ENCODE data around the gene HECW1.
A peak's percentile ranks its signal among the peaks of the same experiment; 100 is the strongest.
"Not testable (repeated sequence)": the region's sequence is repeated elsewhere in the genome, so short reads cannot be mapped to it uniquely, and the experiment has no call there.

Gene HECW1

DNA sequence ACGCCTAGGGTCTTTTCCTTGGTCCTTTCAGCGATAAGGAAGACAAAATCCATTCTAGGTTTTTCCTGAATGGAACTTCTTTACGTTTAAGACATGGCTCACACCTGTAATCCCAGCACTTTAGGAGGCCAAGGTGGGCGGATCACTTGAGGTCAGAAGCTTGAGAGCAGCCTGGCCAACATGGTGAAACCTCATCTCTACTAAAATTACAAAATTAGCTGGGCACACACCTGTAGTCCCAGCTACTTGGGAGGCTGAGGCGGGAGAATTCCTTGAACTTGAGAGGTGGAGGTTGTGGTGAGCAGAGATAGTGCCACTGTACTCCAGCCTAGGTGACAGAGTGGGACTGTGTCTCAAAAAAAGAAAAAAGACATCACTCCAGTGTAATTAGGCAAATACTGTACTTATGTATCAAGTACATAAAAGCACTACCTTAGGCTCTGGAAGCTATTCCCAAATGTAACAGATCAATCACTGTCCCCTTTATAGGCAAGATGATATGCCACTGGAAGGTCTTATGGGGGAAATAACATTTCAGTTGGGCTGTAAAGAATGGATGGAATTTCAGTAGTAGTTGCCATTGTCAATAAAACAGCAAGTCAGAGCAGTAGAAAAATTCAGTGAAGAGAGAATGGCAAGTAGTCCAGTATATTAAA lies 476.2 kb downstream of the HECW1 start:
- DNase-seq = peak in 2 of 3 experiments; percentile 16 to 72

DNA sequence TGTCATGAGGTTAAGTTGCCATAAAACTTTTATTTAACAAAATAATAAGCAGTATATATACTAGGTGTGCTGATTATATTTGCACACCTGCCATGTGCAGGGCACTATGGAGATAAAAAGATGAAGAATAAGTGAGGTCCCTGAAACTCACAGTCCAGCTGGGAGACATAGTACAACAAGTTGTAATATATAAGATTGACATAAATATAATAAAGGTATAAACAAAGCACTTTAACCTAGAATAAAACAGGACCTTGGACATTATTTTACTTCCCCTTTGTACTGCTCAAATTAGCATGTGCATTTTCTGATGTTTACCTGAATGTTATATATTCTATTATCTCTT lies 476.7 kb downstream of the HECW1 start:
- DNase-seq = peak in 1 of 3 experiments; percentile 72

GRCh38 chr7:43589728-43590127 lies 477.3 kb downstream of the HECW1 start:
- peak in 1 of 3 experiments; percentile 64 for DNase-seq

DNA sequence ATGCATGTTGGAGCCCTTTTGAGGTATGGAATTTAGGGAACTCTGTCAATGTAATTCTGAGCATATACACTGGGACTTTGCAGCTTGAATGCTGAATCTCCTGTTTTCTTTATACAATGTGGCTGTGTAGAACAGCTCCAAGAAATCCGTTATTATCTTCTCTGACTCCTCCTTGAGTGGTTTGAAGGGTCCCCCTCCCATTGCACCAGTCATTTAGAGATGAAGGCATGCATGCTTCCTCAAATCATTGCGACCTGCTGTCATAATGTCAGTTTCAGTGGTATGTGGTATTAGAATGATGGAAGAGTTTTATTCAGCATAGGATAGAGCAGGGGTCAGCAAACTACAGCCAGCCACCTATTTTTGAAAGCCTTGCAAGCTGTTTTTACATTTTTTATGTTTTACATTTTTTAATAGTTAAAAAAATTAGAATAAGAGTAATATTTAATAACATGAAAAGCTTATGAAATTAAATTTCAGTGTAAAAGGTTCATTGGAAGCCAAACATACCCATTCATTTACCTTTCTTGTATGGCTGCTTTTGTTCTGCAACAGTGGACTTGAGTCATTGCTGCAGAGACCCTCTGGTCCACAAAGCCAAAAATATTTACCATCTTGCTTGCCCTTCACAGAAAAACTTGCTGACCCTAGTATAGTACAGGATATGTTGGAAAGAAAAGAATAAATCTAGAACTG lies 478.6 kb downstream of the HECW1 start:
- no peak for DNase-seq

DNA sequence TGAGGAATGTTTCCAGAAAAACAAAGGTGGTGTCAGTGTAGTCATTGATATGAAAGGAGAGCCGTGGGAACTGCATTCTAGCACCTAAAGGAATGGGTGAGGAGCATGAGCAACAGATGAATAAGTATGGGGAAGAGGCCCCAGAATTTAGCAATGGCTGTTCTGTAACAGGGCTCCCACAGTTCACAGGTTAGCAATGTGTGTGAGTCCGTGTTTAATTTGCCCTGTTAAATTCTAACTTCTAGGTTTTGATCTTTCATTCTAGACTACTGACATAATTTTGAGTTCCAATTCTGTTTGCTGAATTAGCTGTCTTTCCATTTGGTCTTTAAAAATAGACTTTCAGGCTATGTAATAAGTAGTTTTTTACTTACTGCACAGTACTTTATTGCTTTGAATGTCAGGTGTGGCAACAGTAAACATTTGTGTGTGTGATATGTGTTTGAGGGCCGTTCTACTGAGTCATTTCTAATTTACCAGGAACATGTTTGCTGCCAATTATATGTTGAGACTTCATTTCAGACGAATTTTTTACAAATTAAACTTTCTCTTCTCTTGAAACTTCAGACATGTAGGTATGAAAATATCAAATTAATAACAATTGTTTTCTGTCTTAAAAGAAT lies 479.2 kb downstream of the HECW1 start:
- DNase-seq = no peak

DNA sequence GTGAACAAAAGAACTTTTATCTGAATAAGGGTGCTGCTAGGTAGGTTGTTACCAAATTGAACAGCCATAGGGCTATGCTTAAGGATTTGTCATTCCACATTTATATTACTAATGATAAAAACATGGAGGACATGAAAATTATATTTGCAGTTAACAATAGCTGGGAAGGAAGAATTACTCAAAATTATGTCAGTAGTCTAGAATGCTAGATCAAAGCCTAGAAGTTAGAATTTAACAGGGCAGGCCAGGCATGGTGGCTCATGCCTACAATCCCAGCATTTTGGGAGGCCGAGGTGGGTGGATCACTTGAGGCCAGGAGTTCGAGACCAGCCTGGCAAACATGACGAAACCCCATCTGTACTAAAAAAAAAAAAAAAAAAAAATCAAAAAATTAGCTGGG lies 479.9 kb downstream of the HECW1 start:
- no peak for DNase-seq

- no peak for DNase-seq
Observed at GRCh38 chr7:43593010-43593409, 480.6 kb downstream of the HECW1 start.

- DNase-seq = no peak
Observed at GRCh38 chr7:43594020-43594419, 481.6 kb downstream of the HECW1 start.

DNA sequence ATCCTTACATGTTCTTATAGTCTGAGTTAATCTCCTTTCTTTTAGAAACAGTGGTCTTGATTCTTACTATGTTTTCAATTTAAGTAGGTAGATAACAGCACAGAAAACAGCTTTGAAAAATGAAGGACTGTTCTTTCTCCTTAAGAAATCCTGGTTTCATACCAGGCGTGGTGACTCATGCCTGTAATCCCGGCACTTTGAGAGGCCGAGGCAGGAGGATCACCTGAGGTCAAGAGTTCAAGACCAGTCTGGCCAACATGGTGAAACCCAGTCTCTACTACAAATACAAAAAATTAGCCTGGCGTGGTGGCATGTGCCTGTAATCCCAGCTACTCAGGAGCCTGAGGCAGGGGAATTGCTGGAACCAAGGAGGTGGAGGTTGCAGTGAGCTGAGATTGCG lies 484.0 kb downstream of the HECW1 start:
- not testable (repeated sequence) for DNase-seq

DNA sequence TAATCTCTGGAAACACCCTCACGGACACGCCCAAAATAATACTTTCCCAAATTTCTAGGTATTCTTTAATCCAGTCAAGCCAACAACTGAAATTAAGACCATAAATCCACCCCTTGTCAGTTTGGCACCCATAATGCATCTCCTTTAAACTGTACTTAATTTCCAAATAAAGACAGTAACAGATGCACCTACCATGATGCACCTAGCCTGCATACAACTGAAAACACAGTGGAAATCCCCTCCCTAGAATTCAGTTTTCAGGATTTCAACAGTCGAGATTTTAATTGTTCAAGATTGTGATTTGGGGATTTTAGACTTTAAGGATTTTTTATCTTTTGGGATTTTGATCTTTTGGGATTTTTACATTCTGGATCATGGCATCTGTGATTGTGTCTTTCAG lies 487.6 kb downstream of the HECW1 start:
- DNase-seq = no peak

GRCh38 chr7:43602256-43602655 lies 489.8 kb downstream of the HECW1 start:
- DNase-seq = no peak

- no peak for DNase-seq
Observed at GRCh38 chr7:43604251-43604650, 491.8 kb downstream of the HECW1 start.

DNA sequence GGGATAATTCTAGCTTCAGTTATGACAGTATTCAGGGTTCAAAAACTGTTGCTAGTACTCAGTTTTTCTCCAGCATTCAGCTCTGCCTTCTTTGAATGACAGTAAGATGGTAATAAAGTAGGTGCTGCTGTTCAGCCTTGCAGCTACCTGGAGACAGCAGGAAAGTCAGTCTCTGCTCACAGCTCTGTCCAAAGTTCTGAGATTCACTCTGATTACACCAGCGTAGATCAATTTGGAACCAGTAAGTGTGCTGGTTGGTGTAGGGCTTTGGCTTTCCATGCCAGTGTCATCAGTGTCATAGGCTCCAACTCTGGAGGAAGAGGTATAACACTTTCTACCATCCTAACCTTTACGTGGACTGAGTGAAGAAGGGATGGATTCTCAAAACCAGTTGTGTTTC lies 496.6 kb downstream of the HECW1 start:
- DNase-seq = no peak

DNA sequence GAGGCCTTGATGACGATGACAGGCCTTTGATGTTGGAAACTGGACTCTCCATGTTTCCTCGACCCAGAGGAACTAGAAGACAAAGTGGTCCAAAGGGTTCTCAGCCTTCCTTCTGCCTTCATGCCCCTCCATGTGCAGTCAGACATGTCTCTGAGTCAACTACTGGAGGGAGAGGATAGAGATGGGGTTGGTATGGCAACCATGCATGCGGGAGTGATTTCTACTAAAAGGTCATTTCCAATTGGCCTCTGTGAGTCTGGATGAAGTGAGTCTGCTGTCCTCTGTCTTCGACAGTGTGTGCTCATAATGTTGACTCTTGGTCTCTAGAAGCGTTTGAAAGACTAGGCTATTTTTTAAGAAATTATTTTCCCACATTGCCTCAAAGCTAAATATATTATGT lies 499.7 kb downstream of the HECW1 start:
- DNase-seq = no peak

GRCh38 chr7:43612599-43613589 lies 500.4 kb downstream of the HECW1 start:
- DNase-seq = no peak

All from NCI-H1417 (cell line).